Activated CD4-positive, alpha-beta memory T cell treated with anti-CD3 and anti-CD28 coated beads for 36 hours (primary cell): ENCODE results near the gene DLG2. TPM values are rescaled to one million over a fixed set of nuclear protein-coding genes. Genes with fewer than 3 reads are reported as not detected.
"Not testable (repeated sequence)": the region's sequence is repeated elsewhere in the genome, so short reads cannot be mapped to it uniquely, and the experiment has no call there.

ENCODE experiments used
- CTCF ChIA-PET: fragments of 350-600 bp; sonication (Branson Sonifier 250); formaldehyde crosslinking; loops from one replicate; lab custom pipeline; 2021; ENCODE audit warnings: antibody characterized with exemption, inconsistent platforms; lab: Charles Lee
- POLR2A ChIA-PET: fragments of 350-600 bp; sonication (Branson Sonifier 250); formaldehyde crosslinking; loops from one replicate; lab custom pipeline; 2021; ENCODE audit warnings: antibody characterized with exemption; lab: Charles Lee
- DNase-seq: peaks from one replicate; pipeline ENCODE4 v3.0.0-alpha.2; 2020
- H3K27ac Mint-ChIP-seq: one replicate; pipeline ENCODE4 v1.8.0; 2021; ENCODE audit warnings: mixed read lengths
- H3K27me3 Mint-ChIP-seq: one replicate; pipeline ENCODE4 v1.8.0; 2021; ENCODE audit warnings: mixed read lengths
- H3K36me3 Mint-ChIP-seq: one replicate; pipeline ENCODE4 v1.8.0; 2021; ENCODE audit warnings: mixed read lengths
- H3K4me1 Mint-ChIP-seq: one replicate; pipeline ENCODE4 v1.8.0; 2021; ENCODE audit warnings: low read depth, mixed read lengths
- H3K4me3 Mint-ChIP-seq: one replicate; pipeline ENCODE4 v1.8.0; 2021; ENCODE audit warnings: mild to moderate bottlenecking, mixed read lengths
- H3K9me3 Mint-ChIP-seq: one replicate; pipeline ENCODE4 v1.8.0; 2021; ENCODE audit warnings: mixed read lengths
- intact Hi-C: fragments of 100-400 bp; cut with micrococcal nuclease; formaldehyde crosslinking; loops from one replicate; pipeline ENCODE4 v1.15.1; 2023
- total RNA-seq, 2 experiments: library from RNA; stranded (reverse); gene quantifications; one replicate each; pipeline ENCODE4 v1.2.3, GENCODE V29; 2021

Gene DLG2
- total RNA-seq, 2 experiments from 2014 or later: 1.7 to 2.1 TPM

GRCh38 chr11:85114786-85115185, 512.4 kb downstream of the DLG2 start:
- H3K9me3 Mint-ChIP-seq: peaks cover 43% of the 10 kb centered on the region
- H3K4me1 Mint-ChIP-seq: no peaks in the 10 kb centered on the region
- CTCF ChIA-PET: no interaction called here
- H3K4me3 Mint-ChIP-seq: no peak overlapping the region
- no peaks in the 10 kb centered on the region for H3K36me3 Mint-ChIP-seq
- H3K27me3 Mint-ChIP-seq: no peaks in the 10 kb centered on the region
- intact Hi-C loops: no loop called here
- no peak for DNase-seq
- H3K27ac Mint-ChIP-seq: no peak overlapping the region
- POLR2A ChIA-PET: no interaction called here

- POLR2A ChIA-PET, H3K27ac Mint-ChIP-seq, H3K36me3 Mint-ChIP-seq, CTCF ChIA-PET, H3K4me1 Mint-ChIP-seq, DNase-seq, H3K27me3 Mint-ChIP-seq, H3K4me3 Mint-ChIP-seq, intact Hi-C loops: not testable (repeated sequence)
- peaks cover 45% of the 10 kb centered on the region for H3K9me3 Mint-ChIP-seq
Observed at GRCh38 chr11:85110246-85110645, 516.9 kb downstream of the DLG2 start.

- Mint-ChIP-seq H3K4me1 (no peaks in the 10 kb centered on the region), H3K9me3 (peaks cover 47% of the 10 kb centered on the region), H3K27ac (no peak overlapping the region), H3K27me3 (no peaks in the 10 kb centered on the region), H3K4me3 (no peak overlapping the region), H3K36me3 (no peaks in the 10 kb centered on the region)
- CTCF ChIA-PET: no interaction called here
- DNase-seq: no peak
- POLR2A ChIA-PET: no interaction called here
- intact Hi-C loops: no loop called here
Observed at GRCh38 chr11:85109141-85109540, 518.0 kb downstream of the DLG2 start.

- Mint-ChIP-seq H3K4me3 (no peak overlapping the region), H3K9me3 (peaks cover 47% of the 10 kb centered on the region), H3K36me3 (no peaks in the 10 kb centered on the region), H3K4me1 (no peaks in the 10 kb centered on the region), H3K27me3 (no peaks in the 10 kb centered on the region), H3K27ac (no peak overlapping the region)
- POLR2A ChIA-PET: no interaction called here
- no peak for DNase-seq
- CTCF ChIA-PET: no interaction called here
- intact Hi-C loops: no loop called here
Observed at GRCh38 chr11:85105868-85106267, 521.3 kb downstream of the DLG2 start.

- no peak for DNase-seq
- intact Hi-C loops: no loop called here
- Mint-ChIP-seq H3K4me3 (no peak overlapping the region), H3K27me3 (no peaks in the 10 kb centered on the region), H3K36me3 (no peaks in the 10 kb centered on the region), H3K9me3 (peaks cover 60% of the 10 kb centered on the region), H3K4me1 (no peaks in the 10 kb centered on the region), H3K27ac (no peak overlapping the region)
- ChIA-PET CTCF (no interaction called here), POLR2A (no interaction called here)
Observed at GRCh38 chr11:85099522-85099921, 527.6 kb downstream of the DLG2 start.

GRCh38 chr11:85098996-85099395, 528.1 kb downstream of the DLG2 start:
- Mint-ChIP-seq H3K4me1 (no peaks in the 10 kb centered on the region), H3K9me3 (peaks cover 59% of the 10 kb centered on the region), H3K4me3 (no peak overlapping the region), H3K27me3 (no peaks in the 10 kb centered on the region), H3K27ac (no peak overlapping the region), H3K36me3 (no peaks in the 10 kb centered on the region)
- POLR2A ChIA-PET: no interaction called here
- CTCF ChIA-PET: no interaction called here
- no peak for DNase-seq
- intact Hi-C loops: no loop called here

GRCh38 chr11:85096939-85097338, 530.2 kb downstream of the DLG2 start:
- DNase-seq: no peak
- no peaks in the 10 kb centered on the region for H3K4me1 Mint-ChIP-seq
- no peaks in the 10 kb centered on the region for H3K36me3 Mint-ChIP-seq
- peaks cover 59% of the 10 kb centered on the region for H3K9me3 Mint-ChIP-seq
- ChIA-PET CTCF (interaction anchor here (0.5 kb wide), 1 partner anchor 101 kb away, joined by 4 read pairs; no protein-coding TSS in a partner anchor), POLR2A (no interaction called here)
- H3K27me3 Mint-ChIP-seq: no peaks in the 10 kb centered on the region
- H3K27ac Mint-ChIP-seq: no peak overlapping the region
- H3K4me3 Mint-ChIP-seq: no peak overlapping the region
- intact Hi-C loops: no loop called here

- Mint-ChIP-seq H3K4me3 (no peak overlapping the region), H3K36me3 (no peaks in the 10 kb centered on the region), H3K27me3 (no peaks in the 10 kb centered on the region), H3K27ac (no peak overlapping the region), H3K4me1 (no peaks in the 10 kb centered on the region), H3K9me3 (peaks cover 62% of the 10 kb centered on the region)
- ChIA-PET CTCF (no interaction called here), POLR2A (no interaction called here)
- intact Hi-C loops: no loop called here
- no peak for DNase-seq
Observed at GRCh38 chr11:85095239-85095638, 531.9 kb downstream of the DLG2 start.

- H3K9me3 Mint-ChIP-seq: peaks cover 63% of the 10 kb centered on the region
- H3K4me1 Mint-ChIP-seq: no peaks in the 10 kb centered on the region
- no peaks in the 10 kb centered on the region for H3K27me3 Mint-ChIP-seq
- H3K4me3 Mint-ChIP-seq: no peak overlapping the region
- H3K27ac Mint-ChIP-seq: no peak overlapping the region
- no peak for DNase-seq
- ChIA-PET CTCF (no interaction called here), POLR2A (no interaction called here)
- intact Hi-C loops: no loop called here
- H3K36me3 Mint-ChIP-seq: no peaks in the 10 kb centered on the region
Observed at GRCh38 chr11:85094795-85095194, 532.3 kb downstream of the DLG2 start.

GRCh38 chr11:85089654-85090053, 537.5 kb downstream of the DLG2 start:
- H3K27ac Mint-ChIP-seq: no peak overlapping the region
- no peaks in the 10 kb centered on the region for H3K36me3 Mint-ChIP-seq
- H3K4me3 Mint-ChIP-seq: no peak overlapping the region
- no peaks in the 10 kb centered on the region for H3K27me3 Mint-ChIP-seq
- H3K4me1 Mint-ChIP-seq: no peaks in the 10 kb centered on the region
- H3K9me3 Mint-ChIP-seq: peaks cover 55% of the 10 kb centered on the region
- intact Hi-C loops: no loop called here
- DNase-seq: no peak
- CTCF ChIA-PET: no interaction called here
- POLR2A ChIA-PET: no interaction called here

GRCh38 chr11:85088286-85088685, 538.9 kb downstream of the DLG2 start:
- POLR2A ChIA-PET: no interaction called here
- Mint-ChIP-seq H3K27ac (no peak overlapping the region), H3K4me3 (no peak overlapping the region), H3K4me1 (no peaks in the 10 kb centered on the region), H3K9me3 (peaks cover 55% of the 10 kb centered on the region), H3K27me3 (no peaks in the 10 kb centered on the region), H3K36me3 (no peaks in the 10 kb centered on the region)
- CTCF ChIA-PET: no interaction called here
- intact Hi-C loops: no loop called here
- DNase-seq: no peak

- ChIA-PET CTCF (no interaction called here), POLR2A (no interaction called here)
- H3K9me3 Mint-ChIP-seq: peaks cover 56% of the 10 kb centered on the region
- no peaks in the 10 kb centered on the region for H3K4me1 Mint-ChIP-seq
- intact Hi-C loops: no loop called here
- H3K36me3 Mint-ChIP-seq: no peaks in the 10 kb centered on the region
- H3K27ac Mint-ChIP-seq: no peak overlapping the region
- DNase-seq: no peak
- H3K4me3 Mint-ChIP-seq: no peak overlapping the region
- no peaks in the 10 kb centered on the region for H3K27me3 Mint-ChIP-seq
Observed at GRCh38 chr11:85086504-85087284, 540.5 kb downstream of the DLG2 start.
